Muscle layer of colon (tissue), 2 donors: ENCODE data around the gene TNFRSF6B.
"Not testable (repeated sequence)": the region's sequence is repeated elsewhere in the genome, so short reads cannot be mapped to it uniquely, and the experiment has no call there.

Source experiments
- H3K27ac ChIP-seq: one replicate; pipeline ENCODE4 v1.7.0; 2013; ENCODE audit warnings: low read depth, mild to moderate bottlenecking, low read length, moderate library complexity
- H3K27me3 ChIP-seq, 2 donors: one replicate each; pipeline ENCODE4 v1.7.0; 2013; ENCODE audit warnings: low read length in 2 of 2, mild to moderate bottlenecking in 2 of 2; ENCODE audit not compliant: insufficient read depth in 2 of 2, control insufficient read depth in 1 of 2
- H3K36me3 ChIP-seq: one replicate; pipeline ENCODE4 v1.7.0; 2013; ENCODE audit warnings: mild to moderate bottlenecking, low read length; ENCODE audit not compliant: insufficient read depth
- H3K4me1 ChIP-seq: one replicate; pipeline ENCODE4 v1.7.0; 2013; ENCODE audit warnings: mild to moderate bottlenecking, low read length; ENCODE audit not compliant: insufficient read depth
- H3K4me3 ChIP-seq, 2 donors: one replicate each; pipeline ENCODE4 v1.7.0; 2013; ENCODE audit warnings: low read length in 2 of 2, low read depth in 1 of 2, mild to moderate bottlenecking in 1 of 2, moderate library complexity in 1 of 2
- H3K9ac ChIP-seq: one replicate; pipeline ENCODE4 v1.7.0; 2013; ENCODE audit warnings: low read length
- H3K9me3 ChIP-seq: one replicate; pipeline ENCODE4 v1.7.0; 2013; ENCODE audit warnings: mild to moderate bottlenecking, low read length
- donor health status: abdominal sarcoma.
- donor health status: Adenocarcinoma of cecum.

TNFRSF6B gene

DNA sequence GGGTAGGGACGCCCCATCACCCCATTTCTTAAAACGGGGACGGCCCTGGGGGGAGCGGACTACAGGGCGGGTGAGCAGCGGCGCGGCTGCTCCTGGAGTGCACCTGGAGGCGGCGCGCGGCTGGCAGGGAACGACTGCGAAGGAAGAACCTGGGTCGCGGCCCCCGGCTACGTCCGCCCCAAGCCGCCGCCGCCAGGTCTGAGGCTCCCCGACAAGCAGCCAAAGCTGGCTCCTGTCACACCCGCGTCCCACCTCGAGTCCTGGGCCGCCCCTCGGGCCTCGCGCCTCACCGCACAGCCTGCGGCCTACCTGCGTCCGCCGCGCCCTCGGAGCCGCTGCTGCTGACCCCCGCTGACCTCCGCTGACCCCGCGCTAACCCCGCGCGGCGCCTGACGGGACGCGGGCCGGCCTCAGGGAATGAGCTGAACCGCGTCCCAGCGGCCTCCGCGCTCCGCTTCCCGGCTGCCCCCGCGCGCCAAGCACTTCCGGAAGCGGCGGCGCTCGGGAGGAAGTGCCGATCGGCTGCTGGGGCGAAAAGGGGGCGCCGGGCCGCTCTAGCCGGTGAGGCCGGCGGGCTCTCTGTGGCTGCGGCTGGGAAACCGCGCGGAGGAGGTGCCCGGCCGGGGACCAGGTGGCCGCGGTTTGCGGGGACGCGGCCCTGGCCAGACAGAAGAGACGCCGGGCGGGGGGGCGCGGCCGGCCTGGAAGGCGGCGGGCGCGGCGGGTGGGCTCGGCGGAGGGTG, 11.3 kb downstream of the TNFRSF6B start, which contains the start of the genes ARFRP1 and ZGPAT:
ARFRP1 (minus strand) TSS at position 419 of the 743 bp plus-strand sequence. CDS start 885 bp downstream, outside the sequence.
ZGPAT (plus strand) TSS at position 482 of the 743 bp plus-strand sequence. CDS start 542 bp downstream, outside the sequence.
- H3K9me3 ChIP-seq: no peaks in the 10 kb centered on the region
- peak within 1 kb of the TSS; percentile 71 to 78 for H3K4me3 ChIP-seq
- H3K9ac ChIP-seq: peak within 1 kb of the TSS; percentile 57
- H3K27ac ChIP-seq: peak within 1 kb of the TSS; percentile 83
- H3K36me3 ChIP-seq: peaks cover 41% of the 10 kb centered on the region
- peaks cover 26% of the 10 kb centered on the region for H3K4me1 ChIP-seq
- H3K27me3 ChIP-seq: no peaks in the 10 kb centered on the region

DNA sequence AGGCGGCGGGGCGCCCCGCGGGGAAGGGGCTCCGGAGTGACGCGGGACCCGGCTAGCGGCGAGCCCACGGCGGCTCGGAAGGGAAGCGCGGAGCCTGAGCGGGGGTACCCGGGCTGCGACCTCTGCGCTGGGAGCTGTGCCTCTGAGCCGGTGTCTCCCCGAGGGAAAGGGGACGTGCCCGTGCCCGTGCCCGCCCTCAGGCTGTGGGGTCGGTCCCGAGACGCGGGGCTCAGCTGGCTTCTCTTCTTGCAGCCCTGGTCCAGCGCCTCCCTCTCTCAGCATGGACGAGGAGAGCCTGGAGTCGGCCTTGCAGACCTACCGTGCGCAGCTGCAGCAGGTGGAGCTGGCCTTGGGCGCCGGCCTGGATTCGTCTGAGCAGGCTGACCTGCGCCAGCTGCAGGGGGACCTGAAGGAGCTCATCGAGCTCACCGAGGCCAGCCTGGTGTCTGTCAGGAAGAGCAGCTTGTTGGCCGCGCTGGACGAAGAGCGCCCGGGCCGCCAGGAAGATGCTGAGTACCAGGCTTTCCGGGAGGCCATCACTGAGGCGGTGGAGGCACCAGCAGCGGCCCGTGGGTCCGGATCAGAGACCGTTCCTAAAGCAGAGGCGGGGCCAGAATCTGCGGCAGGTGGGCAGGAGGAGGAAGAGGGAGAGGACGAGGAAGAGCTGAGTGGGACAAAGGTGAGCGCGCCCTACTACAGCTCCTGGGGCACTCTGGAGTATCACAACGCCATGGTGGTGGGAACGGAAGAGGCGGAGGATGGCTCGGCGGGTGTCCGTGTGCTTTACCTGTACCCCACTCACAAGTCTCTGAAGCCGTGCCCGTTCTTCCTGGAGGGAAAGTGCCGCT, 12.1 kb downstream of the TNFRSF6B start:
- Histone ChIP-seq H3K4me1 (peaks cover 26% of the 10 kb centered on the region), H3K36me3 (peaks cover 41% of the 10 kb centered on the region)

DNA sequence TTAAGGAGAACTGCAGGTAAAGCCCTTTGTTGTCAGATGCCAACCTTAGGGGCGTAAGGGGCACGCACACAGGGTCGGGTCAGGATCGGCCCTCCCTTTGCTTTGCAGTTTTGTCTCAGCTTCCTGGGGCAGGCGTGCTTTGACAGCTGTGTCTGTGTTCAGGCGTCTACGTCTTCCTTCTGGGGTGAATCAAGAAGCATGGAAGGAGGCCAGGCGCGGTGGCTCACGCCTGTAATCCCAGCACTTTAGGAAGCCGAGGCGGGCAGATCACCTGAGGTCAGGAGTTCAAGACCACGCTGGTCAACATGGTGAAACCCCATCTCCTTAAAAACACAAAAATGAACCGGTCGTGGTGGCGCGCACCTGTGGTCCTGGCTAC, 12.7 kb downstream of the TNFRSF6B start:
- Histone ChIP-seq H3K4me3 (peak overlapping the region; percentile 63 to 78), H3K27me3 (no peaks in the 10 kb centered on the region), H3K36me3 (peaks cover 41% of the 10 kb centered on the region), H3K27ac (no peak overlapping the region), H3K4me1 (peaks cover 26% of the 10 kb centered on the region), H3K9ac (no peak overlapping the region), H3K9me3 (no peaks in the 10 kb centered on the region)

More for the DNA sequence above, 12.1 kb downstream of the TNFRSF6B start:
- Histone ChIP-seq H3K4me3 (peak overlapping the region; percentile 63 to 78), H3K9ac (no peak overlapping the region), H3K27ac (peak overlapping the region; percentile 41), H3K9me3 (no peaks in the 10 kb centered on the region), H3K27me3 (no peaks in the 10 kb centered on the region)

DNA sequence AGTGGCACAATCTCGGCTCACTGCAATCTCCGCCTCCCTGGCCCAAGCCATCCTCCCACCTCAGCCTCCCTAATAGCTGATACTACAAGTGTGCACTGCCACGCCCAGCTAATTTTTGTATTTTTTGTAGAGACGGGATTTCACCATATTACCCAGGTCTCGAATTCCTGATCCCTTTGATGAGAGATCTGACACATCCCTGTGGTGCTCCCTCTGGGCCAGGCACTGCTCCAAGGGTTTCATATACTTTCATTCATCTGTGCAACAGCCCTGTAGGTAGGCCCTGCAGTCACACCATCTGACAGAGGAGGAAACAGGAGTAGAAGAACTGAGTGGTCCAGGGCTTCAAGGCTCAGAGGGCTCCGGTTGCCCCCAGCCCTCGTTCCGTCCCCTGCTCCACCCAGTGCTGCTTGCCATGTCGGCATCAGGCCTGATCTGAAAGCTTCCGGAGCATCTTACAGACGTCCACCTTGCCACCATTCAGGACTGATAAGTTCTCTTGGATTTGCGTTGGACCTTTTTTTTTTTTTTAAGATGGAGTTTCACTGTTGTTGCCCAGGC, 14.7 kb downstream of the TNFRSF6B start:
- Histone ChIP-seq H3K9me3 (no peaks in the 10 kb centered on the region), H3K4me3 (no peak overlapping the region), H3K27me3 (no peaks in the 10 kb centered on the region), H3K4me1 (peaks cover 23% of the 10 kb centered on the region), H3K27ac (no peak overlapping the region), H3K9ac (no peak overlapping the region), H3K36me3 (peaks cover 23% of the 10 kb centered on the region)

DNA sequence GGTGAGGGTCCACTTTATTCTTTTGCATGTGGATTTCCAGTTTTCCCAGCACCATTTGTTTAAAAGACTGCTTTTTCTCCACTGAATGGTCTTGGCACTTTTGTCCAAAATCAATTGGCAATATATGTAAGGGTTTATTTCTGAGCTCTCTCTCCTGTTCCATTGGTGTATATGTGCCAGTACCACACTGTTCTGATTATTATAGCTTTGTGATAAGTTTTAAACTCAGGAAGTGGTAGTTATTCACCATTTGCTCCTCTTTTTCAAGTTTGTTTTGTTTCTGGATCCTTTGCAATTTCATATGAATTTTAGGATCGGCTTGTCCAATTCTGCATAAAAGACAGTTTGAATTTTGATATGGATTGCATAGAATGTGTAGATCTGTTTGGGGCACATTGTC, 15.7 kb downstream of the TNFRSF6B start:
- peaks cover 23% of the 10 kb centered on the region for H3K36me3 ChIP-seq
- H3K27me3 ChIP-seq: no peaks in the 10 kb centered on the region
- H3K9ac ChIP-seq: no peak overlapping the region
- no peak overlapping the region for H3K27ac ChIP-seq
- no peaks in the 10 kb centered on the region for H3K9me3 ChIP-seq
- peaks cover 14% of the 10 kb centered on the region for H3K4me1 ChIP-seq
- no peak overlapping the region for H3K4me3 ChIP-seq

DNA sequence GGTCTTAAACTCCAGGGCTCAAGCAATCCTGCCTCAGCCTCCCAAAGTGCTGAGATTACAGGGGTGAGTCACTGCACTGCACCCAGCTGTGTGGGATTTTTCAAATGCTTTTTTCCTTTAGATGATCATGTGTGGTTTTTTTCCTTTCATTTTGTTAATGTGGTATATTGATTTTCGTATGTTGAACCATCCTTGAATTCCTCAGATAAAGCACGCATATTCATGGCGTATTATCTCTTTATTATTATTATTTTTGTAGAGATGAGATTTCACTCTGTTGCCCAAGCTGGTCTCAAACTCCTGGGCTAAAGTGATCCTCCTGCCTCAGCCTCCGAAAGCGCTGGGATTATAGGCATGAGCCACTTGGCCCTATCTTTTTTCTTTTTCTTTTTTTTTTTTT, 18.4 kb downstream of the TNFRSF6B start:
- Histone ChIP-seq H3K27ac (no peak overlapping the region), H3K36me3 (peaks cover 18% of the 10 kb centered on the region), H3K4me3 (no peak overlapping the region), H3K9me3 (peaks cover 3% of the 10 kb centered on the region), H3K4me1 (peaks cover 3% of the 10 kb centered on the region), H3K27me3 (no peaks in the 10 kb centered on the region), H3K9ac (no peak overlapping the region)

DNA sequence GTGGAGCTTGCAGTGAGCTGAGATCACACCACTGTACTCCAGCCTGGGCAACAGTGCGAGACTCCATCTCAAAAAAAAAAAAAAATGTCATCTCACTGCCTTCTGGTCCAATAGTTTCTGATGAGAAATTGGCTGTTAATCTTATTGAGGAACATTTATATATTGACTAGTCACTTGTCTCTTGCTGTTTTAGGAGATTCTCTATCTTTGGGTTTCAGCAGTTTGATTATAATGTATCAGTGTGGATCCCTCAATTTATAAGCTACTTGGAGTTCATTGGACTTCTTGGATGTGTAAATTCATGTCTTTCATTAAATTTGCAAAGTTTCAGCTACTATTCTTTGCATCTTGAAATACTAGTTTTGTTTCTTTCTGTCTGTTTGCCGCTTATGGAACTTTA, 22.5 kb downstream of the TNFRSF6B start:
- no peak overlapping the region for H3K27ac ChIP-seq
- H3K27me3 ChIP-seq: no peaks in the 10 kb centered on the region
- peaks cover 19% of the 10 kb centered on the region for H3K36me3 ChIP-seq
- no peak overlapping the region for H3K9ac ChIP-seq
- peaks cover 3% of the 10 kb centered on the region for H3K9me3 ChIP-seq
- no peak overlapping the region for H3K4me3 ChIP-seq
- H3K4me1 ChIP-seq: no peaks in the 10 kb centered on the region

DNA sequence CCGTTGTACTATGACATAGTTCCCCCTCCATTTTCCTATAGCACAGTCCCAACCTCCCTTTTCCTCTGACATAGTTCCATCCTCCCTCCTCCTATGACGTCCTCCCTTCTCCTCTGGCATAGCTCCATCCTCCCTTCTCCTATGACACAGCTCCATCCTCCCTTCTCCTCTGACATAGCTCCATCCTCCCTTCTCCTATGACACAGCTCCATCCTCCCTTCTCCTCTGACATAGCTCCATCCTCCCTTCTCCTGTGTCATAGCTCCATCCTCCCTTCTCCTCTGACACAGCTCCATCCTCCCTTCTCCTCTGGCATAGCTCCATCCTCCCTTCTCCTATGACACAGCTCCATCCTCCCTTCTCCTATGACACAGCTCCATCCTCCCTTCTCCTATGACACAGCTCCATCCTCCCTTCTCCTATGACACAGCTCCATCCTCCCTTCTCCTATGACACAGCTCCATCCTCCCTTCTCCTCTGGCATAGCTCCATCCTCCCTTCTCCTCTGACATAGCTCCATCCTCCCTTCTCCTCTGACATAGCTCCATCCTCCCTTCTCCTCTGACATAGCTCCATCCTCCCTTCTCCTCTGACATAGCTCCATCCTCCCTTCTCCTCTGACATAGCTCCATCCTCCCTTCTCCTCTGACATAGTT, 26.6 kb downstream of the TNFRSF6B start:
- not testable (repeated sequence) for H3K4me1 ChIP-seq, H3K27me3 ChIP-seq, H3K27ac ChIP-seq, H3K4me3 ChIP-seq, H3K36me3 ChIP-seq, H3K9me3 ChIP-seq, H3K9ac ChIP-seq

DNA sequence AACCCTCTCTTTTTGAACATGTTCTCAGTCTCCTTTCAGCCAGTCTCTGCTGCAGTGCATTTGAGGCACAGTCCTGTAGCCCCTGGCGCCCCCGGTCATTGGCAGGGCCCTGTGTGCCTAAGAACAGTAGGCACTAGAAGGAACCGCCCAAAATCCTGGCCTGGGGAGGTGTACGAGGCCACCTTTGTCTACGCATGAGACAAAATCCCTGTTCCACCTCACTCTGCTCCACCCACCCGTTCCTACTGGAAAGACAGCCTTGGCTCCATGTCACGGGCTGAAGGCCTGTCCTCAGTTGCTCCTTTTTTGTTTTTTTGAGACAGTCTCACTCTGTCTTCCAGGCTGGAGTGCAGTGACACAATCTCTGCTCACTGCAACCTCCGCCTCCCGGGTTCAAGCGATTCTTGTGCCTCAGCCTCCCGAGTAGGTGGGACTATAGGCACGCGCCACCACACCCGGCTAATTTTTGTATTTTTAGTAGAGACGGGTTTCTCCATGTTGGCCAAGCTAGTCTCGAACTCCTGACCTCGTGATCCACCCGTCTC, 33.8 kb downstream of the TNFRSF6B start:
- not testable (repeated sequence) for H3K4me1 ChIP-seq, H3K9me3 ChIP-seq, H3K27ac ChIP-seq, H3K4me3 ChIP-seq, H3K27me3 ChIP-seq, H3K9ac ChIP-seq
- H3K36me3 ChIP-seq: peaks cover 26% of the 10 kb centered on the region

DNA sequence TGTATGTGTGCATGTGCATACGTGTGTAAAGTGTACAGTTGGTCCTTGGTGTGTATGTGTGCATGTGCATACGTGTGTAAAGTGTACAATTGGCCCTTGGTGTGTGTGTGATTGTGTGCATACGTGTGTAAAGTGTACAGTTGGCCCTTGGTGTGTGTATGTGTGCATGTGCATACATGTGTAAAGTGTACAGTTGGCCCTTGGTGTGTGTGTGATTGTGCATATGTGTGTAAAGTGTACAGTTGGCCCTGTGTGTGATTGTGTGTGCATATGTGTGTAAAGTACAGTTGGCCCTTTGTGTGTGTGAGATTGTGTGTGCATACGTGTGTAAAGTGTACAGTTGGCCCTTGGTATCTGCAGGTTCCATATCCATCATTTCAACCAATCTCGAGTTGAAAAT, 35.0 kb downstream of the TNFRSF6B start:
- Histone ChIP-seq H3K4me3 (no peak overlapping the region), H3K9ac (no peak overlapping the region), H3K27ac (no peak overlapping the region), H3K27me3 (no peaks in the 10 kb centered on the region), H3K4me1 (no peaks in the 10 kb centered on the region), H3K9me3 (no peaks in the 10 kb centered on the region), H3K36me3 (peaks cover 27% of the 10 kb centered on the region)
